HUES6 (cell line): ENCODE results near the gene RTCA.

Experiments
- H3K27ac ChIP-seq: 2 replicates; pipeline ENCODE4 v1.7.0; 2013; ENCODE audit warnings: low read depth, mild to moderate bottlenecking, low read length, inconsistent platforms
- H3K27me3 ChIP-seq: 2 replicates; pipeline ENCODE4 v1.6.1; 2013; ENCODE audit warnings: low read length; ENCODE audit not compliant: control insufficient read depth, insufficient read depth
- H3K36me3 ChIP-seq: 2 replicates; pipeline ENCODE4 v1.6.1; 2013; ENCODE audit warnings: low read length; ENCODE audit not compliant: control insufficient read depth, insufficient read depth
- H3K4me1 ChIP-seq: 2 replicates; pipeline ENCODE4 v1.6.1; 2013; ENCODE audit warnings: low read length; ENCODE audit not compliant: control insufficient read depth, insufficient read depth
- H3K4me3 ChIP-seq: 2 replicates; pipeline ENCODE4 v1.5.1; 2013; ENCODE audit warnings: low read depth, low read length
- H3K9ac ChIP-seq: one replicate; pipeline ENCODE4 v1.6.1; 2013; ENCODE audit warnings: mild to moderate bottlenecking, low read length
- H3K9me3 ChIP-seq: 2 replicates; pipeline ENCODE4 v1.6.1; 2013; ENCODE audit warnings: low read depth, low read length; ENCODE audit not compliant: control insufficient read depth, insufficient read depth

Gene RTCA

GRCh38 chr1:100305954-100306353, 39.9 kb downstream of the RTCA start:
- no peaks in the 10 kb centered on the region for H3K27me3 ChIP-seq
- H3K27ac ChIP-seq: no peak overlapping the region
- no peak overlapping the region for H3K4me3 ChIP-seq
- peaks cover 3% of the 10 kb centered on the region; the same call in 1 of the 2 replicates for H3K4me1 ChIP-seq
- H3K9ac ChIP-seq: no peak overlapping the region
- H3K9me3 ChIP-seq: no peaks in the 10 kb centered on the region
- H3K36me3 ChIP-seq: no peaks in the 10 kb centered on the region

- Histone ChIP-seq H3K9me3 (no peaks in the 10 kb centered on the region), H3K9ac (no peak overlapping the region), H3K36me3 (no peaks in the 10 kb centered on the region), H3K27me3 (no peaks in the 10 kb centered on the region), H3K4me1 (peaks cover 3% of the 10 kb centered on the region; the same call in 1 of the 2 replicates), H3K27ac (no peak overlapping the region), H3K4me3 (no peak overlapping the region)
Measured at GRCh38 chr1:100306735-100307313, 40.8 kb downstream of the RTCA start.

DNA sequence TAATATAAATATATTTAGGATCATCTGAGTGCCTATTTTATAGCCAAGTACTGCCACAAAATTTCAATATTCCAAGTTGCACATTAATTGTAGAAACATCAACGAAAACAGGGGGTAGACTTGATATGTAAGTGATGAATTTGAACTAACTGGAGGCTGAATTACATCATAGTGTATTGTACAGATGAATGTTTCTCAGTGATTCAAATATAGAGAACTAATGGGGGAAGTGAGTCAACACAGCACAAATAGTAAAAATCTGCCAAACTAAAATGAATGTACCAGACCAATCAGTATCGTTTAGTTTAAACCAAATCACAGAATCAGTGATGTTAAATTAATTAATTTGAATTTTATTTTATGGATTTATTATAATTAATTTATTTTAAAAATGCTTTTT, 42.8 kb downstream of the RTCA start:
- Histone ChIP-seq H3K9me3 (no peaks in the 10 kb centered on the region), H3K36me3 (no peaks in the 10 kb centered on the region), H3K4me1 (peaks cover 3% of the 10 kb centered on the region; the same call in 1 of the 2 replicates), H3K27me3 (no peaks in the 10 kb centered on the region), H3K9ac (no peak overlapping the region), H3K27ac (no peak overlapping the region), H3K4me3 (no peak overlapping the region)

DNA sequence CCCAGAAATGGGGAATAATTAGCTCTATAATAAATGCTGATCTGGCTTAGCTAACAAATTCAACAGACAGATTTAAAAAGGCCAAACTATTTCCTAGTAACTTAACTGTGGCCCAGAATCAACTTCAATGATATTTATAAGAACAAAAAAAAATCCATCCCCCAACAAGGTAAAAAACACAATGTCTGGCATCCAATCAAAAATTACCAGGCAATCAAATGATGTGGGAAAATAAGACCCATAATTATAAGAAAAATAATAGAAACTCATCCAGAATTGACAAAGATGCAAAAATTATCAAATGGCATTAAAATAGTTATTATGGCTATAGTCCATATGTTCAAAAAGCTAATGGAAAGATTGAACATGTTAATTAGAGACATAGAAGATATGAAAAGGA, 43.8 kb downstream of the RTCA start:
- Histone ChIP-seq H3K27ac (no peak overlapping the region), H3K4me3 (no peak overlapping the region), H3K9me3 (no peaks in the 10 kb centered on the region), H3K27me3 (no peaks in the 10 kb centered on the region), H3K36me3 (no peaks in the 10 kb centered on the region), H3K9ac (no peak overlapping the region), H3K4me1 (peaks cover under 1% of the 10 kb centered on the region; the same call in 1 of the 2 replicates)

- Histone ChIP-seq H3K9ac (no peak overlapping the region), H3K4me3 (no peak overlapping the region), H3K9me3 (peaks cover 18% of the 10 kb centered on the region), H3K27ac (no peak overlapping the region), H3K4me1 (no peaks in the 10 kb centered on the region), H3K36me3 (no peaks in the 10 kb centered on the region), H3K27me3 (no peaks in the 10 kb centered on the region)
Measured at GRCh38 chr1:100313382-100313781, 47.4 kb downstream of the RTCA start.

GRCh38 chr1:100316622-100317021, 50.6 kb downstream of the RTCA start:
- Histone ChIP-seq H3K9ac (no peak overlapping the region), H3K4me1 (no peaks in the 10 kb centered on the region)

DNA sequence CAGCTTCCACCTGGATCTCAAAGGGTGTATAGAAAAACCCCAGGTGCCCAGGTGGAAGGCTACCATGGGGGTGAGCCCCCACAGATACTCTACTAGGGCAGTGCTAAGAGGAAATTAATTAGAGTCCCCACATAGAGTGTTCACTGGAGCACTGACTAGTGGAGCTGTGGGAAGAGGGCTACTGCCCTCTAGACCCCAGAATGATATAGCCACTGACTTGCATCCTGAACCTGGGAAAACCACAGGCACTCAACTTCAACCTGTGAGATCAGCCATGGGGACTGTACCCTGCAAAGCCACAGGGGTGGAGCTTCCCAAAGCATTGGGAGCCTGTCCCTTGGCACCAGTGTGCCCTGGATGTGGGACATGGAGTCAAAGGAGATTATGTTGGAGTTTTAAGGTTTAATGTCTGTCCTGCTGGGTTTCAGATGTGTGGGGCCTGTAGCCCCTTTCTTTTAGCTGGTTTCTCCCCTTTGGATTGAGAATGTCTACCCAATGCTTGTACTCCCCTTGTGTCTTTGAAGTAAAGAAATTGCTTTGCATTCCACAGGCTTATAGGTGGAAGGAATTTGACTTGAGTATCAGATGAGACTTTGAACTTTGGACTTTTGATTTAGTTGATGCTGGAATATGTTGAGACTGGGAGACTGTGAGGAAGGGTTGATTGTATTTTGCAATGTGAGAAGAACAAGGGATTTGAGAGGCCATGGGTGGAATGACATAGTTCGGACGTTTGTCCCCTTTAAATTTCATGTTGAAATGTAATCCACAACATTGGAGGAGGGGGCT, 54.5 kb downstream of the RTCA start:
- H3K4me3 ChIP-seq: no peak overlapping the region
- no peak overlapping the region for H3K9ac ChIP-seq
- no peaks in the 10 kb centered on the region for H3K27me3 ChIP-seq
- H3K4me1 ChIP-seq: peaks cover 8% of the 10 kb centered on the region
- no peaks in the 10 kb centered on the region for H3K36me3 ChIP-seq
- H3K27ac ChIP-seq: no peak overlapping the region
- H3K9me3 ChIP-seq: peaks cover 25% of the 10 kb centered on the region

More at GRCh38 chr1:100316622-100317021, 50.6 kb downstream of the RTCA start:
- H3K27me3 ChIP-seq: no peaks in the 10 kb centered on the region
- H3K9me3 ChIP-seq: peaks cover 28% of the 10 kb centered on the region
- no peaks in the 10 kb centered on the region for H3K36me3 ChIP-seq
- no peak overlapping the region for H3K4me3 ChIP-seq
- H3K27ac ChIP-seq: no peak overlapping the region

- no peak overlapping the region for H3K27ac ChIP-seq
- no peak overlapping the region for H3K9ac ChIP-seq
- H3K9me3 ChIP-seq: peaks cover 19% of the 10 kb centered on the region
Measured at GRCh38 chr1:100321100-100321493, 55.1 kb downstream of the RTCA start.

DNA sequence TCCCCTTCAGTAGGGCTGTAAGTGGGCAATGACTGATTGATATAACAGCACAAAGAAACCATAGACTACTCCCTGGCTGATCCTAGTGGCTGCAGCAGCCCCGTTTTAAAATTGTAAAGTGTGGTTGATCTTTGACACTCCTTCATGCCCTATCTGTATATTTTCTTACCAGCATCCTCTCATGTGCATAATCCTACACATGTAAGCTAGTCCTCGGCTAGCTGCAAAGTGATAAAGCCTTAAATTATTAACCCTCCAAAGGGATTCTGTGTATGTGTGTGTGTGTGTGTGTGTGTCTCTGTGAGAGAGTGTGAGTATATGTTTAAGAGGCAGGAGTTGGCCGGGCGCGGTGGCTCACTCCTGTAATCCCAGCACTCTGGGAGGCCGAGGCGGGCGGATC, 55.5 kb downstream of the RTCA start:
- Histone ChIP-seq H3K27me3 (no peaks in the 10 kb centered on the region), H3K4me1 (peaks cover 12% of the 10 kb centered on the region), H3K27ac (no peak overlapping the region), H3K9me3 (peaks cover 15% of the 10 kb centered on the region), H3K36me3 (no peaks in the 10 kb centered on the region), H3K9ac (no peak overlapping the region), H3K4me3 (no peak overlapping the region)

More at GRCh38 chr1:100321100-100321493, 55.1 kb downstream of the RTCA start:
- H3K4me3 ChIP-seq: no peak overlapping the region
- H3K36me3 ChIP-seq: no peaks in the 10 kb centered on the region
- peaks cover 12% of the 10 kb centered on the region for H3K4me1 ChIP-seq
- no peaks in the 10 kb centered on the region for H3K27me3 ChIP-seq

DNA sequence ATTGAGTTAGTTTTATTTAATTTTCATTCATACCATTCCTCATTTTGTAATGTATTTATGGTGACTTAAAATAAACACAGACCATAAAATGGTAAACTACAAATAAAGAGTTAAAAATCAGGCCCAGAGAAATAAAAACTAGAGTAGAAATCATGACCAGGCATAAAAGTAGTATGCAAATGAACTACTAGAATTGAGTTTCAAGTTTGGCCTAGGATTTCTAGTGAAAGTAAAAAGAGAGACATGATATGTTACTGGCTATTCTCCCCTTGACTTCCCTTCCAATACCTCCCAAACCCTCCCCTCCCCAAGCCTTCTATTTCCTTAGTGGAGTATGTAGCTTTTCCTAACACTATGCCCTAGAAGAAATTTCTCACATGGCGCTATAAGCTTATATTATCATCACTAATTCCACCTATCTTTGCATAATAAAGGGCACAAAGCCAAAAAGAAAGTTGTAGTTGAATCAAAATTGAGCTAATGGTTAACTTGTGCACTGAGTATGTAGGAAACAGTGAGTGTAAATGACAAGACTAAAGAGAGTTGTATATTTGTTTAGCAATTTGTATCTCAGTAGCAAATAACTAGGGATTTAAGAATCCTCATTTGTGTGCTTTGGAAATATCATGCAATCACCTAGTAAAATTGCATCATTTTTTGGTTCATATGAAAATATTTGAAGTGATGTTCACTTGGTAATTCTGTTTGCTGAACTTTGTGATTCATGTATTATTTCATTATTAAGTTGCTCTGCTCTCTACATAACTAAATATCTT, 56.6 kb downstream of the RTCA start:
- no peaks in the 10 kb centered on the region for H3K36me3 ChIP-seq
- H3K27me3 ChIP-seq: no peaks in the 10 kb centered on the region
- H3K9ac ChIP-seq: no peak overlapping the region
- H3K27ac ChIP-seq: no peak overlapping the region
- no peak overlapping the region for H3K4me3 ChIP-seq
- H3K9me3 ChIP-seq: peaks cover 11% of the 10 kb centered on the region
- peaks cover 12% of the 10 kb centered on the region for H3K4me1 ChIP-seq
